Fibroblast of mammary gland (primary cell): Measurements from ENCODE around the gene GRK2.

Experiments
- DNase-seq: peaks from one replicate; pipeline ENCODE4 v3.0.0-alpha.2; 2010; ENCODE audit warnings: low read depth
- H3K4me3 ChIP-seq: 2 replicates; pipeline ENCODE4 v1.5.1; 2011; ENCODE audit warnings: low read depth, mild to moderate bottlenecking, low read length, moderate library complexity; ENCODE audit not compliant: control insufficient read depth
- TF ChIP-seq, protein P1 (sequence below): conservative IDR thresholded peaks from 2 replicates; pipeline ENCODE4 v1.5.1; 2011; ENCODE audit warnings: low read depth, low read length, inconsistent platforms; ENCODE audit not compliant: control insufficient read depth, insufficient read depth

The GRK2 gene

DNA sequence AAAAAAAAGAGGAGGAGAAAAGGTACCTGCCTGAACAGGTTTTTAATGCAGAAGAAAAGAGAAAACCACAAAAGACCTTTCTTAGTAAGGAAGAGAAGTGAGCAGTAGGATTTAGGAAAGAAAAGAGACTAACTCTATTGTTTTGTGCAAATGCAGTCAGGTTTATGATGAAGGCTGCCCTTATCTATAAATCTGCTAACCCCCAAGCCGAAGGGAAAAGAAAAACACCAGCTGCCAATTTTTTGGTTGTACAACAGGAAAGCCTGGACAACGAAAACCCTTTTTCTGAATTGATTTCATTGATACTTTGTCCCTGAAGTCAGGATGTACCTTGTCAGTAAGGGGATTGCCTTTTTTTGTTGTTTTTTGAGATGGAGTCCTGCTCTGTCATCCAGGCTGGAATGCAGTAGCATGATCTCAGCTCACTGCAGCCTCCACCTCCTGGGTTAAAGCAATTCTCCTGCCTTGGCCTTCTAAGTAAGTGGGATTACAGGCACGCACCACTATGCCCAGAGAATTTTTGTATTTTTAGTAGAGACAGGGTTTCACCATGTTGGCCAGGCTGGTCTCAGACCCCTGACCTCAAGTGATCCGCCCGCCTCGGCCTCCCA, 65.9 kb downstream of the GRK2 start:
- TF ChIP-seq, protein P1, sequence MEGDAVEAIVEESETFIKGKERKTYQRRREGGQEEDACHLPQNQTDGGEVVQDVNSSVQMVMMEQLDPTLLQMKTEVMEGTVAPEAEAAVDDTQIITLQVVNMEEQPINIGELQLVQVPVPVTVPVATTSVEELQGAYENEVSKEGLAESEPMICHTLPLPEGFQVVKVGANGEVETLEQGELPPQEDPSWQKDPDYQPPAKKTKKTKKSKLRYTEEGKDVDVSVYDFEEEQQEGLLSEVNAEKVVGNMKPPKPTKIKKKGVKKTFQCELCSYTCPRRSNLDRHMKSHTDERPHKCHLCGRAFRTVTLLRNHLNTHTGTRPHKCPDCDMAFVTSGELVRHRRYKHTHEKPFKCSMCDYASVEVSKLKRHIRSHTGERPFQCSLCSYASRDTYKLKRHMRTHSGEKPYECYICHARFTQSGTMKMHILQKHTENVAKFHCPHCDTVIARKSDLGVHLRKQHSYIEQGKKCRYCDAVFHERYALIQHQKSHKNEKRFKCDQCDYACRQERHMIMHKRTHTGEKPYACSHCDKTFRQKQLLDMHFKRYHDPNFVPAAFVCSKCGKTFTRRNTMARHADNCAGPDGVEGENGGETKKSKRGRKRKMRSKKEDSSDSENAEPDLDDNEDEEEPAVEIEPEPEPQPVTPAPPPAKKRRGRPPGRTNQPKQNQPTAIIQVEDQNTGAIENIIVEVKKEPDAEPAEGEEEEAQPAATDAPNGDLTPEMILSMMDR = no peak
- DNase-seq = no peak
- H3K4me3 ChIP-seq = no peak overlapping the region
